GM12878 (cell line): ENCODE results near the gene IGSF11. TPM values are rescaled to one million over a fixed set of nuclear protein-coding genes. Genes with fewer than 3 reads are reported as not detected.

Source experiments
- ATAC-seq: fragments of 200-7000 bp; cut with Tn5 transposase; 3 replicates; pipeline ENCODE4 v1.9.1; 2020; ENCODE audit warnings: mild to moderate bottlenecking, moderate library complexity
- BruUV-seq: library from RNA; stranded (reverse); fragments of 400-500 nt; replicated peaks from 2 replicates; lab custom pipeline; 2021; lab: Mats Ljungman, UMichigan
- CTCF ChIA-PET: fragments of 300-600 bp; sonication (Branson Sonifier 250); formaldehyde crosslinking; extraction: SDS; loops from one replicate; lab custom pipeline; 2021; ENCODE audit warnings: inconsistent platforms; lab: Yijun Ruan, JAX
- POLR2A ChIA-PET: fragments of 350-600 bp; formaldehyde crosslinking; extraction: SDS; loops from one replicate; lab custom pipeline; 2021; ENCODE audit warnings: inconsistent platforms; lab: Charles Lee
- RAD21 ChIA-PET: fragments of 300-600 bp; sonication (Branson Sonifier 250); formaldehyde crosslinking; loops from one replicate; lab custom pipeline; 2023; ENCODE audit warnings: antibody characterized with exemption; ENCODE audit not compliant: unreplicated experiment; lab: Charles Lee
- SMC1A ChIA-PET: fragments of 300-600 bp; sonication (Branson Sonifier 250); formaldehyde crosslinking; loops from one replicate; lab custom pipeline; 2023; ENCODE audit not compliant: unreplicated experiment, uncharacterized antibody; lab: Charles Lee
- DNase-seq: peaks from one replicate; pipeline ENCODE4 v3.0.0-alpha.2; 2011; ENCODE audit warnings: low read depth, low spot score
- FAIRE-seq: peaks from 3 replicates; lab custom pipeline; 2011; peaks lifted over from hg19 to GRCh38; lab: Jason Lieb, UNC
- H2AFZ ChIP-seq: 2 replicates; pipeline ENCODE4 v1.6.0; 2011; ENCODE audit warnings: low read depth, low read length, control low read depth; ENCODE audit not compliant: control insufficient read depth
- H3K27ac ChIP-seq: 2 replicates; pipeline ENCODE4 v1.5.1; 2011; ENCODE audit warnings: control low read depth; ENCODE audit not compliant: control insufficient read depth, insufficient read depth
- H3K27me3 ChIP-seq, 2 experiments: replicated peaks in 1 of 2; 2 replicates each; pipeline versions ENCODE4 v1.6.0 to v1.6.1; 2011; ENCODE audit warnings: low read length in 1 of 2; ENCODE audit not compliant: control insufficient read depth in 2 of 2, insufficient read depth in 2 of 2
- H3K36me3 ChIP-seq, 2 experiments: 2 replicates each; pipeline ENCODE4 v1.5.1; 2011; ENCODE audit warnings: low read length in 1 of 2; ENCODE audit not compliant: control insufficient read depth in 2 of 2, insufficient read depth in 2 of 2
- H3K4me1 ChIP-seq: 2 replicates; pipeline ENCODE4 v1.6.1; 2011; ENCODE audit warnings: mild to moderate bottlenecking, low read length, moderate library complexity, mixed read lengths; ENCODE audit not compliant: control insufficient read depth, insufficient read depth
- H3K4me2 ChIP-seq: 2 replicates; pipeline ENCODE4 v1.6.0; 2011; ENCODE audit warnings: control low read depth; ENCODE audit not compliant: control insufficient read depth, insufficient read depth
- H3K4me3 ChIP-seq: fragments of 200-600 bp; sonication (generic); 2 replicates; pipeline ENCODE4 v1.5.1; 2016
- H3K79me2 ChIP-seq: 2 replicates; pipeline ENCODE4 v1.6.0; 2011; ENCODE audit warnings: low read length; ENCODE audit not compliant: control insufficient read depth, insufficient read depth
- H3K9ac ChIP-seq: 2 replicates; pipeline ENCODE4 v1.8.0; 2011; ENCODE audit warnings: low read length, control low read depth, mixed read lengths; ENCODE audit not compliant: control insufficient read depth, insufficient read depth
- H3K9me3 ChIP-seq: replicated peaks from 3 replicates; pipeline ENCODE4 v1.5.1; 2011; ENCODE audit warnings: mild to moderate bottlenecking, low read length; ENCODE audit not compliant: control insufficient read depth, insufficient read depth
- H4K20me1 ChIP-seq: 2 replicates; pipeline ENCODE4 v1.6.0; 2011; ENCODE audit not compliant: control insufficient read depth, insufficient read depth
- PAX8 ChIP-seq: fragments of 450-650 bp; IDR thresholded peaks from 2 replicates; pipeline ENCODE4 v1.6.1; 2017; ENCODE audit warnings: mild to moderate bottlenecking, moderate library complexity
- POLR2AphosphoS2 ChIP-seq: IDR thresholded peaks from 2 replicates; pipeline ENCODE4 v1.6.1; 2011; ENCODE audit warnings: low read depth, mild to moderate bottlenecking, low read length, improper control_type of control experiment, moderate library complexity
- WGBS: methylation state at CpG from one replicate; pipeline ENCODE4 v1.1.6; 2016; ENCODE audit warnings: low lambda C conversion rate; ENCODE audit not compliant: insufficient replicate concordance, insufficient coverage; ENCODE audit errors: missing lambda C conversion rate; 5-methylcytosine and 5-hydroxymethylcytosine counted together
- in situ Hi-C: fragments of 300-500 bp; cut with MboI; formaldehyde crosslinking; loops from 9 replicates; pipeline ENCODE4 v1.14.3; 2018; ENCODE audit warnings: mixed read lengths
- intact Hi-C: fragments of 100-400 bp; cut with micrococcal nuclease; formaldehyde crosslinking; loops from one replicate; pipeline ENCODE4 v1.14.2; 2022; ENCODE audit not compliant: unreplicated experiment
- polyA plus RNA-seq, 11 experiments: library from polyadenylated mRNA; depleted of rRNA in 4 of 11; unstranded in 6 of 11; stranded (reverse) in 5 of 11; fragments of >200 nt; fragmentation: Nextera tagmentation in 4 of 11; fragmentation: Illumina TruSeq in 1 of 11; extraction: Ambion mirVana in 4 of 11; extraction: Trizol in 1 of 11; gene quantifications; 1 replicate in 1 of 11; 2 replicates in 10 of 11; pipeline versions ENCODE4 v1.2.1 to v1.2.3, GENCODE V29; 2011 to 2016; ENCODE audit warnings: inconsistent platforms in 2 of 11, missing spikeins in 2 of 11, low read depth in 1 of 11
- total RNA-seq, 4 experiments: library from RNA; depleted of rRNA in 3 of 4; stranded (reverse); fragments of >200 nt in 3 of 4; fragmentation: Illumina TruSeq in 1 of 4; extraction: Trizol in 1 of 4; gene quantifications; 2 replicates each; pipeline versions ENCODE4 v1.2.1 to v1.2.3, GENCODE V29; 2013 to 2021

Gene IGSF11
- total and polyA plus RNA-seq, 10 of the 15 experiments (the other 5 are each of a cell fraction or from before 2014, with no cell fraction given) = 0.03 TPM; not detected in 9

GRCh38 chr3:119062892-119063291 lies 28.2 kb upstream of the IGSF11 start:
- H3K4me1 ChIP-seq = no peaks in the 10 kb centered on the region
- no peak overlapping the region for H3K4me3 ChIP-seq
- no peak overlapping the region for H2AFZ ChIP-seq
- ATAC-seq = no peak
- in situ Hi-C loops = no loop called here
- TF ChIP-seq PAX8 = no peak
- H3K9me3 ChIP-seq = no peaks in the 10 kb centered on the region
- no TSS peak for BruUV-seq
- H3K9ac ChIP-seq = no peak overlapping the region
- RAD21 ChIA-PET = no interaction called here
- POLR2A ChIA-PET = no interaction called here
- no peak for FAIRE-seq
- no peak overlapping the region for H3K4me2 ChIP-seq
- intact Hi-C loops = no loop called here
- CTCF ChIA-PET = no interaction called here
- no peak overlapping the region for H3K27ac ChIP-seq
- 2% methylated on average over 2 of the region's 2 CpGs for WGBS
- no peaks in the 10 kb centered on the region for H3K79me2 ChIP-seq
- SMC1A ChIA-PET = no interaction called here
- H4K20me1 ChIP-seq = no peaks in the 10 kb centered on the region
- H3K36me3 ChIP-seq = no peaks in the 10 kb centered on the region
- no peaks in the 10 kb centered on the region; a peak in 1 of 4 replicates for H3K27me3 ChIP-seq
- DNase-seq = no peak

- no peaks in the 10 kb centered on the region for H4K20me1 ChIP-seq
- no peak for TF ChIP-seq POLR2AphosphoS2
- H3K9ac ChIP-seq = no peak overlapping the region
- DNase-seq (no peak), FAIRE-seq (no peak), ATAC-seq (no peak)
- ChIA-PET POLR2A (no interaction called here), CTCF (interaction anchor here (2.6 kb wide), 1 partner anchor 10 kb away, joined by 22 read pairs; the partner anchor contains the start of gene IGSF11), SMC1A (no interaction called here), RAD21 (no interaction called here)
- no peak overlapping the region for H3K4me2 ChIP-seq
- in situ Hi-C loops (no loop called here), intact Hi-C loops (no loop called here)
- no peaks in the 10 kb centered on the region for H3K4me1 ChIP-seq
- H2AFZ ChIP-seq = no peak overlapping the region
- BruUV-seq = no TSS peak
- no peaks in the 10 kb centered on the region for H3K79me2 ChIP-seq
- WGBS = 12% methylated on average over 2 of the region's 2 CpGs
- H3K36me3 ChIP-seq = no peaks in the 10 kb centered on the region
- no peak overlapping the region for H3K4me3 ChIP-seq
- no peak overlapping the region for H3K27ac ChIP-seq
- H3K27me3 ChIP-seq = no peaks in the 10 kb centered on the region
- H3K9me3 ChIP-seq = no peaks in the 10 kb centered on the region
Measured at GRCh38 chr3:119044593-119044992, 9.9 kb upstream of the IGSF11 start.
